Measurements from ENCODE around the gene FGF5. TPM values are rescaled to one million over a fixed set of nuclear protein-coding genes. Genes with fewer than 3 reads are reported as not detected.

The FGF5 gene
- total RNA-seq (2014; rRNA removed): 0.75 and 2.6 TPM in 2 replicates
- Bru-seq, nascent RNA: percentile 49 among the genes with signal in this experiment
- BruChase-seq, experiment 1, labeled RNA remaining after a 6-hour chase: percentile 57 among the genes with signal in this experiment
- BruChase-seq, experiment 2, labeled RNA remaining after a 2-hour chase: percentile 45 among the genes with signal in this experiment
- long read RNA-seq, full-length matches to known transcripts: 4 of 7 reads
- long read RNA-seq, partial matches to known transcripts: 3 of 7 reads
- long read RNA-seq, other reads (novel, unspliced or antisense): 0 of 7 reads

GRCh38 chr4:80266253-80266901 lies at the start of gene FGF5:
TSS of gene FGF5 (plus strand) at chr4:80266664. CDS start at chr4:80266825, 161 bp downstream.
- Histone ChIP-seq H3K79me2 (ENCODE audit: low read length) (peaks cover 53% of the 10 kb centered on the region), H3K9ac (ENCODE audit: low read length) (peak within 1 kb of the TSS; percentile 74), H2AFZ (ENCODE audit: low read length) (peak within 1 kb of the TSS; percentile 98), H3K9me3 (ENCODE audit: low read length) (no peaks in the 10 kb centered on the region), H3K9me2 (replicated peaks; ENCODE audit: low read length) (no peaks in the 10 kb centered on the region), H3K36me3 (ENCODE audit: low read depth, low read length) (no peaks in the 10 kb centered on the region), H3F3A (ENCODE audit: low read length, unreplicated experiment) (no peaks in the 10 kb centered on the region), H3K4me2 (ENCODE audit: low read length) (peak within 1 kb of the TSS; percentile 94), H4K20me1 (ENCODE audit: low read length) (no peaks in the 10 kb centered on the region), H3K4me3 (ENCODE audit: low read length) (peak within 1 kb of the TSS; percentile 88), H3K4me1 (ENCODE audit: insufficient read depth, low read length) (peaks cover 14% of the 10 kb centered on the region; the same call in 1 of the 2 replicates), H3K27me3 (ENCODE audit: low read length) (no peaks in the 10 kb centered on the region), H3K27ac (ENCODE audit: low read length) (peak within 1 kb of the TSS; percentile 49)
- peak; percentile 81 for ATAC-seq
- POLR2A ChIA-PET (ENCODE audit: unreplicated experiment): interaction anchor here (0.9 kb wide), 1 partner anchor 31 kb away, joined by 3 read pairs; no protein-coding TSS in a partner anchor
- DNase-seq: peak; percentile 76
- CTCF ChIA-PET: interaction anchor here (2.1 kb wide), 1 partner anchor 57 kb away, joined by 7 read pairs; no protein-coding TSS in a partner anchor
- TF ChIP-seq EZH2 (IDR thresholded peaks at IDR 0.05; ENCODE audit: low read length, unreplicated experiment): no peak
- TF ChIP-seq EZH2phosphoT487 (IDR thresholded peaks at IDR 0.05; ENCODE audit: borderline replicate concordance, low read length): no peak
- no peak for TF ChIP-seq CTCF (conservative IDR thresholded peaks at IDR 0.05; ENCODE audit: low read depth, low read length)
- no TSS peak for BruUV-seq (replicated peaks)
- intact Hi-C loops (cut with micrococcal nuclease): loop anchor here (2.0 to 5.0 kb wide), 3 partner anchors 41 to 56 kb away; no protein-coding TSS in a partner anchor

- Histone ChIP-seq H3K36me3 (ENCODE audit: low read depth, low read length) (no peaks in the 10 kb centered on the region), H3K4me3 (ENCODE audit: low read length) (peak overlapping the region; percentile 25; the same call in 1 of the 2 replicates), H3K79me2 (ENCODE audit: low read length) (no peaks in the 10 kb centered on the region), H3K4me1 (ENCODE audit: insufficient read depth, low read length) (peaks cover 25% of the 10 kb centered on the region), H3K27ac (ENCODE audit: low read length) (peak overlapping the region; percentile 51), H2AFZ (ENCODE audit: low read length) (0 out of 2 replicates have a peak overlapping the region, but pooled peaks have one; percentile 1), H3K4me2 (ENCODE audit: low read length) (peak overlapping the region; percentile 73), H3K9me2 (replicated peaks; ENCODE audit: low read length) (no peaks in the 10 kb centered on the region), H3K9me3 (ENCODE audit: low read length) (no peaks in the 10 kb centered on the region), H3K27me3 (ENCODE audit: low read length) (no peaks in the 10 kb centered on the region), H3F3A (ENCODE audit: low read length, unreplicated experiment) (peaks cover 9% of the 10 kb centered on the region), H4K20me1 (ENCODE audit: low read length) (no peaks in the 10 kb centered on the region), H3K9ac (ENCODE audit: low read length) (no peak overlapping the region)
- intact Hi-C loops (cut with micrococcal nuclease): loop anchor here (2.0 to 10.0 kb wide), 5 partner anchors 48 to 1267 kb away; partner anchors contain the start of gene FGF5
- ATAC-seq (peak; percentile 87), DNase-seq (peak; percentile 70)
- no peak for TF ChIP-seq EZH2 (IDR thresholded peaks at IDR 0.05; ENCODE audit: low read length, unreplicated experiment)
- TF ChIP-seq CTCF (conservative IDR thresholded peaks at IDR 0.05; ENCODE audit: low read depth, low read length): no peak
- TF ChIP-seq EZH2phosphoT487 (IDR thresholded peaks at IDR 0.05; ENCODE audit: borderline replicate concordance, low read length): no peak
- BruUV-seq (replicated peaks): no TSS peak
- ChIA-PET POLR2A (ENCODE audit: unreplicated experiment) (no interaction called here), CTCF (interaction anchor here (2.7 kb wide), 1 partner anchor 104 kb away, joined by 16 read pairs; no protein-coding TSS in a partner anchor)
Measured at GRCh38 chr4:80219301-80220025, 47.0 kb upstream of the FGF5 start.
